IMR-90 (cell line): ENCODE results near the gene HPN. TPM values are rescaled to one million over a fixed set of nuclear protein-coding genes. Genes with fewer than 3 reads are reported as not detected.
"Not testable (repeated sequence)": the region's sequence is repeated elsewhere in the genome, so short reads cannot be mapped to it uniquely, and the experiment has no call there.

Experiments
- ATAC-seq: fragments of 200-7000 bp; cut with Tn5 transposase; 2 replicates; pipeline ENCODE4 v1.9.1; 2020; ENCODE audit warnings: low read depth, mild to moderate bottlenecking, moderate library complexity
- BruUV-seq: library from RNA; stranded (reverse); fragments of 400-500 nt; replicated peaks from 2 replicates; lab custom pipeline; 2021; lab: Mats Ljungman, UMichigan
- CTCF ChIA-PET: fragments of 300-600 bp; formaldehyde crosslinking; extraction: SDS; loops from one replicate; lab custom pipeline; 2021; ENCODE audit warnings: antibody characterized with exemption; lab: Yijun Ruan, JAX
- POLR2A ChIA-PET: fragments of 300-600 bp; sonication (Branson Sonifier 250); formaldehyde crosslinking; loops from one replicate; lab custom pipeline; 2022; ENCODE audit warnings: antibody characterized with exemption; ENCODE audit not compliant: unreplicated experiment; lab: Charles Lee
- DNase-seq: peaks from one replicate; pipeline ENCODE4 v3.0.0; 2013
- H2AFZ ChIP-seq: replicated peaks from 2 replicates; pipeline ENCODE3; 2013; ENCODE audit warnings: low read length, mild to moderate bottlenecking; ENCODE audit not compliant: poor library complexity
- H2AK5ac ChIP-seq: 2 replicates; pipeline ENCODE4 v1.6.1; 2013; ENCODE audit warnings: low read depth, low read length, inconsistent platforms
- H2AK9ac ChIP-seq: replicated peaks from 2 replicates; pipeline ENCODE3; 2013; ENCODE audit warnings: mild to moderate bottlenecking, low read depth, low read length, moderate library complexity; ENCODE audit not compliant: poor library complexity
- H2BK120ac ChIP-seq: 2 replicates; pipeline ENCODE4 v1.6.1; 2013; ENCODE audit warnings: low read depth, low read length, inconsistent platforms
- H2BK15ac ChIP-seq: 3 replicates; pipeline ENCODE4 v1.6.1; 2013; ENCODE audit warnings: low read depth, low read length, inconsistent platforms
- H2BK20ac ChIP-seq: 2 replicates; pipeline ENCODE4 v1.6.1; 2013; ENCODE audit warnings: low read depth, mild to moderate bottlenecking, inconsistent platforms, low read length, moderate library complexity
- H2BK5ac ChIP-seq: 2 replicates; pipeline ENCODE4 v1.6.1; 2013; ENCODE audit warnings: mild to moderate bottlenecking, low read depth, low read length, inconsistent platforms; ENCODE audit not compliant: poor library complexity, severe bottlenecking
- H3K14ac ChIP-seq: replicated peaks from 2 replicates; pipeline ENCODE4 v1.6.1; 2013; ENCODE audit warnings: low read depth, low read length, inconsistent platforms
- H3K18ac ChIP-seq: 2 replicates; pipeline ENCODE4 v1.6.1; 2013; ENCODE audit warnings: low read depth, low read length, control low read depth
- H3K23ac ChIP-seq: 2 replicates; pipeline ENCODE4 v1.6.1; 2013; ENCODE audit warnings: low read depth, low read length, inconsistent platforms
- H3K27ac ChIP-seq: 2 replicates; pipeline ENCODE4 v1.5.1; 2013; ENCODE audit warnings: mild to moderate bottlenecking, control low read depth, low read length; ENCODE audit not compliant: insufficient read depth
- H3K27me3 ChIP-seq: 2 replicates; pipeline ENCODE4 v1.6.1; 2013; ENCODE audit warnings: low read length; ENCODE audit not compliant: control insufficient read depth, insufficient read depth
- H3K36me3 ChIP-seq: 2 replicates; pipeline ENCODE4 v1.6.1; 2013; ENCODE audit warnings: low read length, mixed read lengths; ENCODE audit not compliant: control insufficient read depth, insufficient read depth
- H3K4ac ChIP-seq: 2 replicates; pipeline ENCODE4 v1.6.1; 2013; ENCODE audit warnings: low read depth, low read length, inconsistent platforms
- H3K4me1 ChIP-seq: 2 replicates; pipeline ENCODE4 v1.6.1; 2013; ENCODE audit warnings: low read length, mixed read lengths; ENCODE audit not compliant: control insufficient read depth, insufficient read depth
- H3K4me2 ChIP-seq: 2 replicates; pipeline ENCODE4 v1.6.1; 2013; ENCODE audit warnings: low read depth, mild to moderate bottlenecking, control low read depth, low read length, moderate library complexity
- H3K4me3 ChIP-seq: 2 replicates; pipeline ENCODE4 v1.5.1; 2013; ENCODE audit warnings: low read depth, mild to moderate bottlenecking, control low read depth, low read length, moderate library complexity; ENCODE audit not compliant: insufficient read depth
- H3K56ac ChIP-seq: 2 replicates; pipeline ENCODE4 v1.6.1; 2013; ENCODE audit warnings: low read length, inconsistent platforms; ENCODE audit not compliant: insufficient read depth; ENCODE audit errors: extremely low read depth
- H3K79me1 ChIP-seq, 2 experiments: 2 replicates each; pipeline ENCODE4 v1.6.1; 2013; ENCODE audit warnings: low read length in 2 of 2, inconsistent platforms in 1 of 2, low read depth in 1 of 2
- H3K9ac ChIP-seq: 2 replicates; pipeline ENCODE4 v1.6.1; 2013; ENCODE audit warnings: low read depth, low read length, control low read depth
- H3K9me1 ChIP-seq: 2 replicates; pipeline ENCODE4 v1.6.1; 2013; ENCODE audit warnings: low read length, inconsistent platforms; ENCODE audit not compliant: insufficient read depth
- H3K9me3 ChIP-seq: 2 replicates; pipeline ENCODE4 v1.6.1; 2013; ENCODE audit warnings: low read length; ENCODE audit not compliant: control insufficient read depth, insufficient read depth
- H4K20me1 ChIP-seq: 2 replicates; pipeline ENCODE4 v1.6.1; 2013; ENCODE audit warnings: low read length, inconsistent platforms; ENCODE audit not compliant: insufficient read depth
- H4K5ac ChIP-seq: 2 replicates; pipeline ENCODE4 v1.6.1; 2013; ENCODE audit warnings: mild to moderate bottlenecking, low read depth, low read length, control low read depth
- H4K8ac ChIP-seq, 2 experiments: 2 replicates each; pipeline ENCODE4 v1.6.1; 2013; ENCODE audit warnings: low read depth in 2 of 2, low read length in 2 of 2, control low read depth in 1 of 2, inconsistent platforms in 1 of 2
- H4K91ac ChIP-seq: 2 replicates; pipeline ENCODE4 v1.6.1; 2013; ENCODE audit warnings: low read depth, low read length, inconsistent platforms; ENCODE audit not compliant: insufficient read depth
- WGBS, 2 experiments: methylation state at CpG; one replicate each; pipeline versions ENCODE4 v1.1.5 to v1.1.7; 2013; ENCODE audit warnings: missing lambda C conversion rate in 2 of 2; ENCODE audit not compliant: insufficient read length in 1 of 2; ENCODE audit errors: extremely low coverage in 2 of 2; 5-methylcytosine and 5-hydroxymethylcytosine counted together
- dilution Hi-C: fragments of 300-500 bp; cut with HindIII; formaldehyde crosslinking; loops from one replicate; pipeline ENCODE4 v1.14.3; 2018; ENCODE audit warnings: low sequenced_read_pairs; ENCODE audit not compliant: unreplicated experiment
- in situ Hi-C: fragments of 300-500 bp; cut with MboI; formaldehyde crosslinking; loops from 3 replicates; pipeline ENCODE4 v1.14.3; 2019; ENCODE audit warnings: low sequenced_read_pairs, inconsistent platforms, mixed read lengths
- intact Hi-C: fragments of 100-400 bp; cut with micrococcal nuclease; formaldehyde crosslinking; loops from 2 replicates; pipeline ENCODE4 v1.10.0; 2022
- polyA plus RNA-seq, 3 experiments: library from polyadenylated mRNA; depleted of rRNA; stranded (reverse); fragments of >200 nt; gene quantifications; 2 replicates each; pipeline ENCODE4 v1.2.3, GENCODE V29; 2012; ENCODE audit warnings: low replicate concordance in 1 of 3
- total RNA-seq: library from RNA; depleted of rRNA; stranded (reverse); fragments of >200 nt; gene quantifications from 2 replicates; pipeline ENCODE4 v1.2.3, GENCODE V29; 2012

The HPN gene
- total and polyA plus RNA-seq, 2 of the 4 experiments (the other 2 are of a cell fraction): not detected

- H2BK20ac ChIP-seq, dilution Hi-C loops, H2AK5ac ChIP-seq, H2BK5ac ChIP-seq, POLR2A ChIA-PET, H3K4me3 ChIP-seq, H3K9me3 ChIP-seq, ATAC-seq, in situ Hi-C loops, H2BK120ac ChIP-seq, H4K91ac ChIP-seq, H2AK9ac ChIP-seq, H4K8ac ChIP-seq, intact Hi-C loops, H3K23ac ChIP-seq, BruUV-seq, H3K56ac ChIP-seq, CTCF ChIA-PET, H3K18ac ChIP-seq, H4K5ac ChIP-seq, H3K14ac ChIP-seq, H3K4me2 ChIP-seq, H2AFZ ChIP-seq, H3K9ac ChIP-seq, H2BK15ac ChIP-seq, H3K27me3 ChIP-seq, H3K27ac ChIP-seq, DNase-seq, H3K4ac ChIP-seq: not testable (repeated sequence)
- H3K4me1 ChIP-seq: peaks cover 16% of the 10 kb centered on the region
- WGBS, 2 experiments: no CpG with 5 or more reads among the region's 8 CpGs
- peaks cover 23% of the 10 kb centered on the region for H3K9me1 ChIP-seq
- H3K36me3 ChIP-seq: peaks cover 44% of the 10 kb centered on the region
- peaks cover 22 to 74% of the 10 kb centered on the region in 2 experiments for H3K79me1 ChIP-seq
- peaks cover 55% of the 10 kb centered on the region for H4K20me1 ChIP-seq
Observed at GRCh38 chr19:35007427-35007826, 34.1 kb upstream of the HPN start.
